Measurements from ENCODE around the gene BLACAT1. TPM values are rescaled to one million over a fixed set of nuclear protein-coding genes. Genes with fewer than 3 reads are reported as not detected.

BLACAT1 gene
- polyA plus RNA-seq, 3 donors = not detected

DNA sequence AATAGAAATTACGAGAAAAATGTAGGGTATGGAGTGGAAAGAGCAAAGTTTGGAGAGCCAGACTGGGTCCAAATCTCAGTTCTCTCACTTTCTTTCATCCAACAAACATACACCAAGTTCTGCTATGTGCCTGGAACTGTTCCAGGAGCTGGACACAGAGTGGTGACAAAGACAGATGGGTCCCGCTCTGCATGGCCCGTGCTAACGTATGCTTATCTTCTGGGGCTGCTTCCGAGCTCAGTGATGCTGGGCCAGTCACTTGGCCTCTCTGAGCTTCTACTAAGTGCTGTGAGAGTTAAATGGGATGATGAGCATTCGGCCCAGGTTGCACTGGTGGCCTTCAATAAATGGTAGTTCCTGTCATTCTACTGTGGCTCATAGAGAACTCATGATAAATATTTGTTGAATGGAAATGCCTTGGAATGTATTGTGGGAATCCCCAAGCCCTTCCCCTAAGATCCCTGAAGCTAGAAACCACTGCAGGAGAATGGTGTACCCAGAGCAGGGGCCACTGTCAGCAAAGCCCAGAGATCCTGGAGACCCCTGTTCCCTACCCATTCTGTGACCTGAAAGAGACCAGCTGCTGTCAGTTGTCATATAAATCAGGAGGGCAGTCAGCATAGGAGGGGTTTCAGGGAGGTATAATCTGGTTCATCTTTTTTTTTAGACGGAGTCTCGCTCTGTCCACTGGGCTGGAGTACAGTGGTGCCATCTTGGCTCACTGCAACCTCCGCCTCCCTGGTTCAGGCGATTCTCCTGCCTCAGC is 37.8 kb downstream of the BLACAT1 start:
- H3K27me3 ChIP-seq (ENCODE audit: control insufficient read depth in 2 of 2, insufficient read depth in 2 of 2, low read length in 2 of 2) = peaks cover 10 to 13% of the 10 kb centered on the region in 2 donors
- H3K79me2 ChIP-seq (ENCODE audit: insufficient read depth, low read length) = no peaks in the 10 kb centered on the region
- H3K36me3 ChIP-seq (replicated peaks in 1 of 2; ENCODE audit: control insufficient read depth in 1 of 2, insufficient read depth in 2 of 2, low read length in 2 of 2) = no peaks in the 10 kb centered on the region
- H3K9me3 ChIP-seq (replicated peaks in 1 of 2; ENCODE audit: control insufficient read depth in 1 of 2, insufficient read depth in 1 of 2, low read length in 2 of 2) = no peaks in the 10 kb centered on the region
- no peak overlapping the region for H3K4me2 ChIP-seq (replicated peaks; ENCODE audit: extremely low read depth, low read length, poor library complexity, severe bottlenecking)
- H3K9ac ChIP-seq (ENCODE audit: insufficient read depth, low read length, poor library complexity, severe bottlenecking) = no peak overlapping the region
- Mint-ChIP-seq H3K27me3 (ENCODE audit: low read depth in 3 of 3) (peaks cover 10 to 34% (median 11%) of the 10 kb centered on the region in 3 donors), H3K27ac (no peak overlapping the region), H3K36me3 (no peaks in the 10 kb centered on the region), H3K9me3 (no peaks in the 10 kb centered on the region), H3K4me3 (no peak overlapping the region), H3K4me1 (no peaks in the 10 kb centered on the region)
- WGBS (ENCODE audit: insufficient coverage) = 90% methylated on average over 9 of the region's 10 CpGs
- no peak overlapping the region for H2AFZ ChIP-seq (ENCODE audit: insufficient read depth, low read depth, low read length, poor library complexity, severe bottlenecking)
- H3K4me1 ChIP-seq (ENCODE audit: control insufficient read depth in 1 of 2, insufficient read depth in 2 of 2, low read length in 2 of 2) = no peaks in the 10 kb centered on the region
- H3K4me3 ChIP-seq (replicated peaks in 1 of 3; ENCODE audit: low read depth in 2 of 3, low read length in 3 of 3) = no peak overlapping the region
- TF ChIP-seq, protein P1, sequence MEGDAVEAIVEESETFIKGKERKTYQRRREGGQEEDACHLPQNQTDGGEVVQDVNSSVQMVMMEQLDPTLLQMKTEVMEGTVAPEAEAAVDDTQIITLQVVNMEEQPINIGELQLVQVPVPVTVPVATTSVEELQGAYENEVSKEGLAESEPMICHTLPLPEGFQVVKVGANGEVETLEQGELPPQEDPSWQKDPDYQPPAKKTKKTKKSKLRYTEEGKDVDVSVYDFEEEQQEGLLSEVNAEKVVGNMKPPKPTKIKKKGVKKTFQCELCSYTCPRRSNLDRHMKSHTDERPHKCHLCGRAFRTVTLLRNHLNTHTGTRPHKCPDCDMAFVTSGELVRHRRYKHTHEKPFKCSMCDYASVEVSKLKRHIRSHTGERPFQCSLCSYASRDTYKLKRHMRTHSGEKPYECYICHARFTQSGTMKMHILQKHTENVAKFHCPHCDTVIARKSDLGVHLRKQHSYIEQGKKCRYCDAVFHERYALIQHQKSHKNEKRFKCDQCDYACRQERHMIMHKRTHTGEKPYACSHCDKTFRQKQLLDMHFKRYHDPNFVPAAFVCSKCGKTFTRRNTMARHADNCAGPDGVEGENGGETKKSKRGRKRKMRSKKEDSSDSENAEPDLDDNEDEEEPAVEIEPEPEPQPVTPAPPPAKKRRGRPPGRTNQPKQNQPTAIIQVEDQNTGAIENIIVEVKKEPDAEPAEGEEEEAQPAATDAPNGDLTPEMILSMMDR (IDR thresholded peaks at IDR 0.05) = no peak
- H4K20me1 ChIP-seq (ENCODE audit: insufficient read depth, low read length) = no peaks in the 10 kb centered on the region
- no peak overlapping the region for H3K27ac ChIP-seq (ENCODE audit: low read depth in 1 of 2, low read length in 2 of 2)
- intact Hi-C loops (cut with micrococcal nuclease) = no loop called here
- DNase-seq = no peak

DNA sequence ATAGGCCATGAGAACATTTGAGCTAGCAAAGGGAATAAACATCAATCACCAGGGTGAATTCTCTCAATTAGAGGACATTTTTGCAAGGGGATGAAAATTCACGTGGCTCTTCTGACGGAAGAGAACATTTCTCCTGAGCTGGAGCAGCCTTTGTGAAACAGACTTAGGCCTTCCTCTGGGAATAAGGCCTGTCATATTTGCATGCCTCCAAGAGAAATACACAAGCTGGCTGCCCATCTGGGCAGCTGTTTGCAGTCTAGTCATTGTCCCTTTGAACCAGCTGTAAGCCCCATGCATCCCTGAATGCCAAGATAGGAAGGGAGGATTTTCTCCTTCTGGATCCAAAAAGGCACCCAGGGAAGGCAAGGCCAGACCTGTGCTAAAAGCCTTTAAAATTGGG is 39.5 kb downstream of the BLACAT1 start:
- Histone ChIP-seq H3K79me2 (ENCODE audit: insufficient read depth, low read length) (no peaks in the 10 kb centered on the region), H4K20me1 (ENCODE audit: insufficient read depth, low read length) (no peaks in the 10 kb centered on the region), H2AFZ (ENCODE audit: insufficient read depth, low read depth, low read length, poor library complexity, severe bottlenecking) (no peak overlapping the region), H3K4me2 (replicated peaks; ENCODE audit: extremely low read depth, low read length, poor library complexity, severe bottlenecking) (no peak overlapping the region), H3K9ac (ENCODE audit: insufficient read depth, low read length, poor library complexity, severe bottlenecking) (no peak overlapping the region), H3K4me3 (replicated peaks in 1 of 3; ENCODE audit: low read depth in 2 of 3, low read length in 3 of 3) (no peak overlapping the region), H3K27ac (ENCODE audit: low read depth in 1 of 2, low read length in 2 of 2) (no peak overlapping the region), H3K27me3 (ENCODE audit: control insufficient read depth in 2 of 2, insufficient read depth in 2 of 2, low read length in 2 of 2) (peaks cover 3 to 7% of the 10 kb centered on the region in 2 donors), H3K4me1 (ENCODE audit: control insufficient read depth in 1 of 2, insufficient read depth in 2 of 2, low read length in 2 of 2) (no peaks in the 10 kb centered on the region), H3K36me3 (replicated peaks in 1 of 2; ENCODE audit: control insufficient read depth in 1 of 2, insufficient read depth in 2 of 2, low read length in 2 of 2) (no peaks in the 10 kb centered on the region), H3K9me3 (replicated peaks in 1 of 2; ENCODE audit: control insufficient read depth in 1 of 2, insufficient read depth in 1 of 2, low read length in 2 of 2) (no peaks in the 10 kb centered on the region)
- intact Hi-C loops (cut with micrococcal nuclease) = no loop called here
- no peak overlapping the region for H3K27ac Mint-ChIP-seq
- H3K36me3 Mint-ChIP-seq = no peaks in the 10 kb centered on the region
- peaks cover 10 to 29% (median 14%) of the 10 kb centered on the region in 3 donors for H3K27me3 Mint-ChIP-seq (ENCODE audit: low read depth in 3 of 3)
- no peak overlapping the region for H3K4me3 Mint-ChIP-seq
- no peak for DNase-seq
- 92% methylated on average over 2 of the region's 2 CpGs for WGBS (ENCODE audit: insufficient coverage)
- H3K4me1 Mint-ChIP-seq = no peaks in the 10 kb centered on the region
- H3K9me3 Mint-ChIP-seq = no peaks in the 10 kb centered on the region
- TF ChIP-seq, protein P1 (IDR thresholded peaks at IDR 0.05) = no peak

Data from CD14-positive monocyte (primary cell).